ENCODE data around the gene TSPAN11. TPM values are rescaled to one million over a fixed set of nuclear protein-coding genes. Genes with fewer than 3 reads are reported as not detected.

TSPAN11 gene
- total and polyA plus RNA-seq, 2 experiments from 2014 or later, result 2.1 to 6.0 TPM

DNA sequence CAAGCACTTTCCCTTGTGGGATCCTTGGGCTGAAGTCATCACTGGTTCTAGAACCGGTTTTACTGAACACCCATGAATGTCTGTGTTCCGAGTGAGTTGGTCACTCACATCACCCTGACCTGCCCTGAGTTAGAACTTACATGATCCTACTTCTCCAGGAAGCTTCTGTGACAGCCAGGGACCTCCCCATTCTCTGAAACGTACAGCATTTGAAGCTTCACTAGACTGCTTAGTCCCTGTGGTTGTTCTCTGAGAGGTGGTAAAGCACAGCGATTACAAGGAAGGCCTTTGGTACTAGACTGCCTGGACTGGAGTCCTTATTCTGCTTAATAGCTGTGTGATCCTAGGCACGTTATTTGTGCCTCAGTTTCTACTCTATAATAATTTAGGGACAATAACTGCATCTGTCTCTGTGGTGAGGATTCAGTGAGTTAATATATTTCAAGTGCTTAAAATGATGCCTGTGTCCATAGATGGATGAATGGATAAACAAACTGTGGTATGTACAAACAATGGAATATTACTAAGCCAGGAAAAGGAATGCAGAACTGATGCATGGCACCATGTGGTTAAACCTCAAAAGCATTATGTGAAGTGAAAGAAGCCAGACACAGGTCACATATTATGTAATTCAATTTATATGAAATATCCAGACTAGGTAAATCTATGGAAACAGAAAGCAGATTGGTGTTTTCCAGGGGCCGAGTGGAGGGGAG lies 92.4 kb downstream of the TSPAN11 start:
- H4K20me1 ChIP-seq (replicated peaks; ENCODE audit: insufficient read depth), result no peaks in the 10 kb centered on the region
- no peak for DNase-seq (ENCODE audit: low spot score)
- no peaks in the 10 kb centered on the region for H3K4me1 ChIP-seq (ENCODE audit: insufficient read depth)
- H3K27me3 Mint-ChIP-seq (ENCODE audit: insufficient read depth, low read depth, poor library complexity), result peaks cover 12% of the 10 kb centered on the region
- no peak overlapping the region for H3K4me3 Mint-ChIP-seq
- no peaks in the 10 kb centered on the region for H3K9me2 ChIP-seq (ENCODE audit: insufficient read depth)
- H3K9me3 Mint-ChIP-seq, result peaks cover 6% of the 10 kb centered on the region; the same call in 2 of the 3 replicates
- H3K36me3 Mint-ChIP-seq (ENCODE audit: low read depth), result peaks cover 6% of the 10 kb centered on the region; the same call in 2 of the 3 replicates
- no peak for ATAC-seq
- H3K36me3 ChIP-seq (ENCODE audit: insufficient read depth), result no peaks in the 10 kb centered on the region
- H3K4me3 ChIP-seq, result no peak overlapping the region
- no peak overlapping the region for H3K4me2 ChIP-seq
- no peaks in the 10 kb centered on the region for H3F3A ChIP-seq (replicated peaks; ENCODE audit: low read depth)
- H3K27me3 ChIP-seq (ENCODE audit: insufficient read depth), result no peaks in the 10 kb centered on the region
- H3K4me1 Mint-ChIP-seq, result peaks cover 27% of the 10 kb centered on the region
- no peak overlapping the region for H3K27ac Mint-ChIP-seq
- no peaks in the 10 kb centered on the region for H3K79me2 ChIP-seq (replicated peaks; ENCODE audit: insufficient read depth)
- no peak overlapping the region for H2AFZ ChIP-seq
- TF ChIP-seq ZNF331 (CRISPR knock-in tag; IDR thresholded peaks at IDR 0.05; ENCODE audit: low read depth), result no peak
- TF ChIP-seq NANOG (IDR thresholded peaks at IDR 0.05; ENCODE audit: borderline replicate concordance), result no peak
- no peak for TF ChIP-seq ZNF462 (CRISPR knock-in tag; IDR thresholded peaks at IDR 0.05)
- TF ChIP-seq ETS1 (IDR thresholded peaks at IDR 0.05), result no peak
- no peak for TF ChIP-seq EZH2phosphoT487 (IDR thresholded peaks at IDR 0.05; ENCODE audit: unreplicated experiment)
- no peak for TF ChIP-seq JUNB (IDR thresholded peaks at IDR 0.05; ENCODE audit: unreplicated experiment)
- TF ChIP-seq STAT1 (IDR thresholded peaks at IDR 0.05; ENCODE audit: unreplicated experiment), result no peak
- TF ChIP-seq CREB1 (CRISPR knock-in tag; IDR thresholded peaks at IDR 0.05; ENCODE audit: low read depth), result no peak
- TF ChIP-seq EZH2 (IDR thresholded peaks at IDR 0.05; ENCODE audit: low read depth, unreplicated experiment), result no peak
- no peak for TF ChIP-seq POLR2AphosphoS5 (IDR thresholded peaks at IDR 0.05; ENCODE audit: low read depth)
- TF ChIP-seq REST (IDR thresholded peaks at IDR 0.05; ENCODE audit: unreplicated experiment), result no peak
- no peak for TF ChIP-seq CTCF (conservative IDR thresholded peaks at IDR 0.05; ENCODE audit: low read depth in 2 of 2)
- no peak for TF ChIP-seq ZNF114 (CRISPR knock-in tag; IDR thresholded peaks at IDR 0.05)
- no peak overlapping the region for H3K27ac ChIP-seq (ENCODE audit: low read depth)

Data from GM23338 (cell line).